ENCODE data around the gene ASIC2. TPM values are rescaled to one million over a fixed set of nuclear protein-coding genes. Genes with fewer than 3 reads are reported as not detected.

ASIC2 gene
- total RNA-seq, 1 experiment from 2014 or later: not detected

DNA sequence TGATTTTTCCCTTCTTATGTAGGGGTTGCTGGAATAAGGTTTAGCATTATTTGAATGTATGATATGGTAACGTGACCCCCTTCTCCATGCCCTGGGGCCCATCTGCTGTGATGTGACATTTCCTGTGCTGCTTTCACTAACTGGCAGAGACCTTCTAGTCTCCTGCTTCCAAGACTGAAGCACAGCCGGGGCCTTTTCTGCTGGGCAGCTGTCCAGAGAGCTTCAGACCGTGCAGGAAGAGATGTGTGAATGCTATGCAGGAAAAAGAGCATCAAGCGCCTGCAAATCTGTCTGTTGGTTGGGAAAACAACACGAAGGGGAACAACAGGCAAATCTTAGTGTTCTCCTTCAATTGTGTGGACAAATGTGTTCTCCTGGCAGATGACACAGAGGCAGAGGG is 173.0 kb downstream of the ASIC2 start:
- TF ChIP-seq, protein P1, sequence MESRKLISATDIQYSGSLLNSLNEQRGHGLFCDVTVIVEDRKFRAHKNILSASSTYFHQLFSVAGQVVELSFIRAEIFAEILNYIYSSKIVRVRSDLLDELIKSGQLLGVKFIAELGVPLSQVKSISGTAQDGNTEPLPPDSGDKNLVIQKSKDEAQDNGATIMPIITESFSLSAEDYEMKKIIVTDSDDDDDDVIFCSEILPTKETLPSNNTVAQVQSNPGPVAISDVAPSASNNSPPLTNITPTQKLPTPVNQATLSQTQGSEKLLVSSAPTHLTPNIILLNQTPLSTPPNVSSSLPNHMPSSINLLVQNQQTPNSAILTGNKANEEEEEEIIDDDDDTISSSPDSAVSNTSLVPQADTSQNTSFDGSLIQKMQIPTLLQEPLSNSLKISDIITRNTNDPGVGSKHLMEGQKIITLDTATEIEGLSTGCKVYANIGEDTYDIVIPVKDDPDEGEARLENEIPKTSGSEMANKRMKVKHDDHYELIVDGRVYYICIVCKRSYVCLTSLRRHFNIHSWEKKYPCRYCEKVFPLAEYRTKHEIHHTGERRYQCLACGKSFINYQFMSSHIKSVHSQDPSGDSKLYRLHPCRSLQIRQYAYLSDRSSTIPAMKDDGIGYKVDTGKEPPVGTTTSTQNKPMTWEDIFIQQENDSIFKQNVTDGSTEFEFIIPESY (IDR thresholded peaks at IDR 0.05; ENCODE audit: extremely low read depth, insufficient replicate concordance, low read length): no peak
- no peak for TF ChIP-seq SIN3A (IDR thresholded peaks at IDR 0.05; ENCODE audit: low read depth)
- TF ChIP-seq, protein P2, sequence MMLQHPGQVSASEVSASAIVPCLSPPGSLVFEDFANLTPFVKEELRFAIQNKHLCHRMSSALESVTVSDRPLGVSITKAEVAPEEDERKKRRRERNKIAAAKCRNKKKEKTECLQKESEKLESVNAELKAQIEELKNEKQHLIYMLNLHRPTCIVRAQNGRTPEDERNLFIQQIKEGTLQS (IDR thresholded peaks at IDR 0.05): no peak
- ChIA-PET CTCF (no interaction called here), POLR2A (no interaction called here), RAD21 (ENCODE audit: low non-redundant PET in 1 of 2, low total read pairs in 2 of 2, uncharacterized antibody in 2 of 2, unreplicated experiment in 2 of 2) (no interaction called here)
- H3K9me3 ChIP-seq (ENCODE audit: control insufficient read depth in 1 of 2, insufficient read depth in 1 of 2, low read depth in 1 of 2, low read length in 2 of 2): no peaks in the 10 kb centered on the region
- H3K27ac ChIP-seq (ENCODE audit: low read depth, low read length): no peak overlapping the region
- H4K20me1 ChIP-seq (ENCODE audit: insufficient read depth): no peaks in the 10 kb centered on the region
- DNase-seq (ENCODE audit: low read depth, low spot score) (no peak), ATAC-seq (no peak)
- no TSS peak for BruUV-seq (replicated peaks)
- peaks cover 64% of the 10 kb centered on the region for H3K27me3 ChIP-seq (ENCODE audit: insufficient read depth, low read length)
- no peaks in the 10 kb centered on the region for H3K79me2 ChIP-seq (ENCODE audit: insufficient read depth, low read length)
- no peak overlapping the region for H3K4me3 ChIP-seq (replicated peaks in 1 of 2; ENCODE audit: low read depth in 1 of 2, low read length in 2 of 2)
- intact Hi-C loops (cut with micrococcal nuclease): no loop called here
- no peak overlapping the region for H3K4me2 ChIP-seq (ENCODE audit: low read length)
- no peaks in the 10 kb centered on the region for H3K4me1 ChIP-seq (ENCODE audit: control insufficient read depth in 1 of 2, insufficient read depth in 2 of 2, low read length in 2 of 2)
- no peaks in the 10 kb centered on the region for H3K9me2 ChIP-seq (ENCODE audit: insufficient read depth)
- no peak overlapping the region for H2AFZ ChIP-seq (ENCODE audit: low read depth, low read length, poor library complexity, severe bottlenecking)
- no peak overlapping the region for H3K9ac ChIP-seq (ENCODE audit: low read length)
- no peaks in the 10 kb centered on the region for H3K36me3 ChIP-seq (ENCODE audit: control insufficient read depth in 1 of 2, insufficient read depth in 2 of 2, low read length in 2 of 2)

DNA sequence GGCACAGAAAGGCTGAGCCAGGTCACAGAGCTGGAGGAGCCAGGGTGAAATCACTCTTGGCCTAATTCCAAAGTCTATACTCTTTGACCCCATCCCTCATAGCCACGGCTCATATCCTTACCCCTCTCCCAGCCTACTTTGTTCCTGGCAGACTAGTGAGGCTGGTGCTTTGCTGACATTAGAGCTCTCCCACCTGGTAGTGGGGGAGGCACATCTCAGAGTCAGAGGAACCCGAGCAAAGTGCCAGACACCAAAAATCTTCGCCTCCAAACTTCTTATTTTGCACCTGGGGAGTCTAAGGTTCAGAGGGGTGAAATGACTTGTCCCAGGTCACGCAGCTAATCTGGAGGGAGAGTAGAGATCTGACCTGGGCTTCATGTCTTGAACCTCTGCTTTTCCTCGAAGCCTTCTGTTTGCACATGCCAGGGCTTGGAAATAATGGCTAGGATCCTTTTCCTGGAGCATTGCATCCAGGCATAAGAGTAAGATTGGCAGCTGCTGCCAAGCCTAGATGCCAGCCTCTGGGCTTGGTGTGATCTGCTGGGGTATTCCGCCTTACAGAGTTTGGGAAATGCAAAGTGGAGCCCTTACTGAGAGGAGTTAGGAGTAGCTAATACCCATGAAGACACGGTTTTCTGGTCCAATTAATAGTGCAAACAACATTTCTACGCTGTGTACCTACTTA is 174.6 kb downstream of the ASIC2 start:
- Histone ChIP-seq H3K36me3 (ENCODE audit: control insufficient read depth in 1 of 2, insufficient read depth in 2 of 2, low read length in 2 of 2) (no peaks in the 10 kb centered on the region), H3K4me1 (ENCODE audit: control insufficient read depth in 1 of 2, insufficient read depth in 2 of 2, low read length in 2 of 2) (no peaks in the 10 kb centered on the region), H3K9ac (ENCODE audit: low read length) (no peak overlapping the region), H3K79me2 (ENCODE audit: insufficient read depth, low read length) (no peaks in the 10 kb centered on the region), H3K9me3 (ENCODE audit: control insufficient read depth in 1 of 2, insufficient read depth in 1 of 2, low read depth in 1 of 2, low read length in 2 of 2) (no peaks in the 10 kb centered on the region), H3K4me2 (ENCODE audit: low read length) (no peak overlapping the region), H3K27me3 (ENCODE audit: insufficient read depth, low read length) (peaks cover 63% of the 10 kb centered on the region), H4K20me1 (ENCODE audit: insufficient read depth) (no peaks in the 10 kb centered on the region), H3K9me2 (ENCODE audit: insufficient read depth) (no peaks in the 10 kb centered on the region), H3K4me3 (replicated peaks in 1 of 2; ENCODE audit: low read depth in 1 of 2, low read length in 2 of 2) (no peak overlapping the region), H2AFZ (ENCODE audit: low read depth, low read length, poor library complexity, severe bottlenecking) (no peak overlapping the region), H3K27ac (ENCODE audit: low read depth, low read length) (no peak overlapping the region)
- ChIA-PET CTCF (no interaction called here), POLR2A (no interaction called here), RAD21 (ENCODE audit: low non-redundant PET in 1 of 2, low total read pairs in 2 of 2, uncharacterized antibody in 2 of 2, unreplicated experiment in 2 of 2) (no interaction called here)
- ATAC-seq (no peak), DNase-seq (ENCODE audit: low read depth, low spot score) (no peak)
- BruUV-seq (replicated peaks): no TSS peak
- intact Hi-C loops (cut with micrococcal nuclease): no loop called here
- TF ChIP-seq POLR2A (IDR thresholded peaks at IDR 0.05; ENCODE audit: borderline replicate concordance, extremely low read depth, insufficient read depth, insufficient read length): no peak
- no peak for TF ChIP-seq SIN3A (IDR thresholded peaks at IDR 0.05; ENCODE audit: low read depth)
- TF ChIP-seq JUND (IDR thresholded peaks at IDR 0.05): no peak
- no peak for TF ChIP-seq EGR1 (IDR thresholded peaks at IDR 0.05; ENCODE audit: low read depth)
- TF ChIP-seq CEBPB (IDR thresholded peaks at IDR 0.05; ENCODE audit: low read depth): no peak
- TF ChIP-seq, protein P2 (IDR thresholded peaks at IDR 0.05): no peak
- no peak for TF ChIP-seq ZNF274 (IDR thresholded peaks at IDR 0.05; ENCODE audit: low read depth, low read length)
- TF ChIP-seq EZH2 (IDR thresholded peaks at IDR 0.05): no peak
- TF ChIP-seq, protein P3, sequence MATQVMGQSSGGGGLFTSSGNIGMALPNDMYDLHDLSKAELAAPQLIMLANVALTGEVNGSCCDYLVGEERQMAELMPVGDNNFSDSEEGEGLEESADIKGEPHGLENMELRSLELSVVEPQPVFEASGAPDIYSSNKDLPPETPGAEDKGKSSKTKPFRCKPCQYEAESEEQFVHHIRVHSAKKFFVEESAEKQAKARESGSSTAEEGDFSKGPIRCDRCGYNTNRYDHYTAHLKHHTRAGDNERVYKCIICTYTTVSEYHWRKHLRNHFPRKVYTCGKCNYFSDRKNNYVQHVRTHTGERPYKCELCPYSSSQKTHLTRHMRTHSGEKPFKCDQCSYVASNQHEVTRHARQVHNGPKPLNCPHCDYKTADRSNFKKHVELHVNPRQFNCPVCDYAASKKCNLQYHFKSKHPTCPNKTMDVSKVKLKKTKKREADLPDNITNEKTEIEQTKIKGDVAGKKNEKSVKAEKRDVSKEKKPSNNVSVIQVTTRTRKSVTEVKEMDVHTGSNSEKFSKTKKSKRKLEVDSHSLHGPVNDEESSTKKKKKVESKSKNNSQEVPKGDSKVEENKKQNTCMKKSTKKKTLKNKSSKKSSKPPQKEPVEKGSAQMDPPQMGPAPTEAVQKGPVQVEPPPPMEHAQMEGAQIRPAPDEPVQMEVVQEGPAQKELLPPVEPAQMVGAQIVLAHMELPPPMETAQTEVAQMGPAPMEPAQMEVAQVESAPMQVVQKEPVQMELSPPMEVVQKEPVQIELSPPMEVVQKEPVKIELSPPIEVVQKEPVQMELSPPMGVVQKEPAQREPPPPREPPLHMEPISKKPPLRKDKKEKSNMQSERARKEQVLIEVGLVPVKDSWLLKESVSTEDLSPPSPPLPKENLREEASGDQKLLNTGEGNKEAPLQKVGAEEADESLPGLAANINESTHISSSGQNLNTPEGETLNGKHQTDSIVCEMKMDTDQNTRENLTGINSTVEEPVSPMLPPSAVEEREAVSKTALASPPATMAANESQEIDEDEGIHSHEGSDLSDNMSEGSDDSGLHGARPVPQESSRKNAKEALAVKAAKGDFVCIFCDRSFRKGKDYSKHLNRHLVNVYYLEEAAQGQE (IDR thresholded peaks at IDR 0.05; ENCODE audit: low read depth): no peak
- no peak for TF ChIP-seq ZFX (IDR thresholded peaks at IDR 0.05)
- TF ChIP-seq, protein P1 (IDR thresholded peaks at IDR 0.05; ENCODE audit: extremely low read depth, insufficient replicate concordance, low read length): no peak
